Fibroblast of villous mesenchyme (primary cell): ENCODE data around the gene SGSM1. TPM values are rescaled to one million over a fixed set of nuclear protein-coding genes. Genes with fewer than 3 reads are reported as not detected.

ENCODE experiments used
- DNase-seq: peaks from one replicate; pipeline ENCODE4 v3.0.0-alpha.2; 2010; ENCODE audit warnings: low read depth
- H3K4me3 ChIP-seq: 2 replicates; pipeline ENCODE4 v1.5.1; 2011; ENCODE audit warnings: low read depth, mild to moderate bottlenecking, low read length
- CTCF ChIP-seq: IDR thresholded peaks from 2 replicates; pipeline ENCODE4 v1.5.1; 2012; ENCODE audit warnings: low read depth, mild to moderate bottlenecking, low read length; ENCODE audit not compliant: insufficient read depth
- total RNA-seq: library from RNA; depleted of rRNA; stranded (reverse); fragments of >200 nt; gene quantifications from 2 replicates; pipeline ENCODE4 v1.2.3, GENCODE V29; 2012

The SGSM1 gene
- not detected in 2 replicates for total RNA-seq

- DNase-seq, result peak; percentile 53
- TF ChIP-seq CTCF, result no peak
- H3K4me3 ChIP-seq, result peak within 1 kb of the TSS; percentile 56
Measured at GRCh38 chr22:24805790-24806662, at the start of gene SGSM1. Gene SGSM1, plus strand, starts transcription at chr22:24806211. Its CDS starts 115 bp downstream, at chr22:24806326.

GRCh38 chr22:24758164-24758799, 47.7 kb upstream of the SGSM1 start:
- peak; percentile 72 for DNase-seq
- peak; percentile 70 for TF ChIP-seq CTCF
- no peak overlapping the region for H3K4me3 ChIP-seq

- no peak for DNase-seq
- TF ChIP-seq CTCF, result no peak
- H3K4me3 ChIP-seq, result no peak overlapping the region
Measured at GRCh38 chr22:24759765-24760164, 46.2 kb upstream of the SGSM1 start.

GRCh38 chr22:24760708-24761306, 45.2 kb upstream of the SGSM1 start:
- no peak overlapping the region for H3K4me3 ChIP-seq
- DNase-seq, result no peak
- no peak for TF ChIP-seq CTCF

GRCh38 chr22:24761888-24762675, 43.9 kb upstream of the SGSM1 start:
- no peak overlapping the region for H3K4me3 ChIP-seq
- no peak for TF ChIP-seq CTCF
- DNase-seq, result no peak

- no peak overlapping the region for H3K4me3 ChIP-seq
- DNase-seq, result no peak
- no peak for TF ChIP-seq CTCF
Measured at GRCh38 chr22:24763872-24764485, 42.0 kb upstream of the SGSM1 start.
